GM19025 (cell line): ENCODE data around the gene PTPRR.

Source experiments
- ATAC-seq: cut with Tn5 transposase; IDR thresholded peaks from one replicate; pipeline ENCODE4 v1.9.1; 2021; ENCODE audit warnings: mild to moderate bottlenecking, low read depth, moderate library complexity; ENCODE audit not compliant: unreplicated experiment

Gene PTPRR

DNA sequence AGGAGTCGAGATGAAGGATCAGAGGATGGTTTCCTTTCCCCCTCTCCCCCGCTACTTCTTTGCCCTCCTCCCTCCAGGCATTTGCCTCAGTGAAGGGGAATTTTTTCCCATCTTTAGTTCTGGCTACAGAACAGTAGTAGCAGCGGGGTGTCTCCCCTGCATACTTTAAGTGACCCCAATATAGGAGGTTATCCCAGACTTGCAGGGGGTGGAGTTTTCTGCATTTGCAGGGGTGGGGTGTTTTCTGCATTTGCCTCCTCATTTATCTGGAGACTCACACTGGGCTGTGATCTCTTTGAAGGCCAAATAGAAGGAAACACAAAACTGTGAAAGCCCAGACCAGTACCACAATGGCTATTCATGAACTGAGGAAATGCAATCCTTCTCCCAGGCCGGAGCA is 303.1 kb downstream of the PTPRR start:
- ATAC-seq: no peak

DNA sequence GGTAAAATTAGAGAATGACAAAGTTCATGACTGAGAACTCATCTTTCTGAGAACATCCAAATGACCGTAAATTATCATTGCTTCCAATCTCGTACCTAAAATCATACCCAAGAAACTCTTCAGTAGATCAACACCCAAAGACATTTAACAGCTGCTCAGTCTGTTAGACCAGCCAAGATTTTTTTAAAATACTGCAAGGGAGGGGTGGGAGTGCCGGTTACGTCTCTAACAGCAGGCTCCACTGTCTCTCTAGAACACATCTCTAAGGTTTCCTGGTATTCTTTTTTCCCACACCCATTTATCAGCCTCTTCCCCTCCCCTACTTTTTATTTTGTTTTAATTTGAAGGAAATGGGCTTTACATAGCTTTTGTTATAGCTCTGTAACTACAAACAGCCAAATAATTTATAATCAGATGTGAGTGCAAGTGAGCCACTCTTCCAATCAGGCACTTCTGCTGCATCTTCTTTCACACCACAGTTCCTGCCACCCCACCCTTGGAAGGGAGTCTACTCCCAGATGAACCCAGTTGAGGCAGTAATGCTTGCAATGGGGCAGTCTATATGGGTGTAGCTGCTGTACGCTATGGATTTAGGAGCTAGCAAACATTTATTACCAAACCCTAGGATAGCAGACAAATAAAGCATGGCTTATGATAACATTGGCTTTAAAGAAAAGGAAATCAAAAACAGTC is 305.2 kb downstream of the PTPRR start:
- ATAC-seq: no peak

DNA sequence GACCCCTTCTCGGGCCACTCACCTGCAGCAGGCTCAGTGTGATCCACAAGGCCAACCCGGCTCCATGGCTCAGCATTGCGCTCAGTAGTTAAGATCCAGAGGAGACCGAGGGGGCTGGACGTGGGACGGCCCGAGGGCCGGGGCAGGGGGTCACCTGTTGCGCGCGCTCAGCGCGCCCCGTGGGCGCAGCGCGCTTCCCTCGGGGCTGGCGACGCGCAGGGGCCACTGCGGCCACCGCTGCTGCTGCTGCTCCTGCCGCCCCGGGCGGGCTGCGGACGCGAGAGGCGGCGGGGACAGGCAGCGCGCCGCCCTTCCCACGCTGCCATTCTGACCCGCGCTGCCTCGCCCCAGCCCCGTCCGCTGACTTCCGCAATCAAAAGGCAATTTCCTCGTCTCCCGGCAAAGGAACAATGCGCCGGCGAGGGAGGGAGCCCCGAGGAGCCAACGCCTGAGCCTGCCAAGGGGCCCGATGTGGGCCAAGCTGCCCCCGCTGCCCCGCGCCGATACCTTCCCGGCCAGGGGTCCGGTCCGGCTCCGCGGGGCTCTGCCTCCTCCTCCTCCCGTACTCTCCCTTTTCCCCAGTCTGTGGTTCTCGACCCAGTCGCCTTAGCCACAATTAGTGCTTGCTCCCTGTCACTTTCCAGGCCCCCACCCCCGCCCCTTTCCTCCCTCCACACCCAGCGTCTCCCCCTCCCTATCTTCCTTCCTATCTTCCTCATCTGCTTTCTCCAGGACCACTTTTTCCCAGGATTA is 310.6 kb downstream of the PTPRR start:
- ATAC-seq: no peak

DNA sequence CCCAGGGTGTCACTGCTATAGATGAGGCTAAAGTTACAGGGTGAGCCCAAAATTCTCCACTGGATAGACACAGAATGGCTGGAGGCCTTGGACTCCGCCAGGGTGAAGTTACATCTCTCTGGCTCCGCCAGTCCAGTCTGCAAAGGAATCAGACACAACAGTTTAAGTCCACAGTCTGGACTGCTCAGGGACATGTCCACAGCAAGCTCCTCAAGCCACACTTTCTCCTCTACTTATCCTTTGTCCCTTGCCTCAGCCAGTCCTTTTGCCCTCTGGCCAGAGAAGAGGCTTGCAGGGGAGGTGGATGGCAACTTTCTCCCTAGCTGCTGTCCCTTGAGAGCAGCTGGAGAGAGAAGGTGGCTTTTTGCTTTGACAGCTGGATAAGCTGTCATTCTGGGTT is 311.3 kb downstream of the PTPRR start:
- ATAC-seq: no peak

DNA sequence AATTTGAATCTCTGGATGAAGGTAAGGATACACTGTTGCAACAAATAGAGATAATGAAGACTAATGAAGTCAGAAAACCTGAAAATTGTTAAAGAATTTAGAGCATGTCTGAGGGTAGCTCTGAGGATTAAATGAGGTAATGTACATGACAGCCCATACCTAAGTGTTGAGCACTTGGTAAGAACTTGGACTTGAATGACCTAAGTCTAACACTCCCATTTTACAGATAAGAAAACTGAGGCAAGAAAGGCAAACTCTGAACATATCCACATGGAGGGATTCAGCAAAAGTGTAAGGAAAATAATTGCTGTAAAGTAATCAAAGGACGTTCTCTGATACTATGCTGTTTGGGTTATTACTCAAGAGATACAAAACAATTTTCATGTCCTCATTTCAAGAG is 312.4 kb downstream of the PTPRR start:
- ATAC-seq: no peak

DNA sequence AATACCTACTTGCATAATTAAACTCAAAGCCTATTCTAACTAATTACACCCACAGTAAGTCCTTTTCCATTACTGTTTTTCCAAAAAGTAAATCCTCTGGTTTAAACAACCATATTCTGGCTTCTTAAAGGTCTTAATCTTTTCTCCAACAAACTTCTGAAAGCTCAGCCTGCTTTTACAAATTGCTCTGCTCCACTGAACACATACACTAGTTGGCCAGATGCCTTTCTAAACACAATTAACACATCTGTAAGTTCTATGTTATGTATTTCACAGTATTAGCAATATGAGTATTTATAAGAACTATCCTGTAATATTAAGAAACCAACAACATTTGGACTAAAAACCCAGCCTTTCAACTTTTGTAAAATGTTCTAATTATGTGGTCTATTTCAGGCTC is 313.4 kb downstream of the PTPRR start:
- ATAC-seq: no peak

DNA sequence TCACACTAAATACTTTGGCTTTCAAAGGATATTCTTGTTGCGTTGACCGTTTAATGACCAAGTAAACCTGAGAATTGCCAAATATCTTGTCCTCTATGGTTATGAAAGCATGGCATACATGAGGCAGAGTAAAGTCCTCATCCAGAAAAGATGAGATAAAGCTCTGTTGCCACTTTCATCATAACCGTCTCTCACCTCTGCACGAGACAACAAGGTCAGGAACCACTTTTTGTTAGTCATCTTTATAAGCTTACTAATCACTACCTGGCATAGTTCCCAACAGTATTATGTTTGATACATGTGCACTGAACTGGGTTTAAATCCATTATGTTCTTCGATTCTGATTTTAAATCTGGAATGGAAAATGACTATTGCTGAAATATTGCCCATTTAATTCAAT is 314.6 kb downstream of the PTPRR start:
- no peak for ATAC-seq

DNA sequence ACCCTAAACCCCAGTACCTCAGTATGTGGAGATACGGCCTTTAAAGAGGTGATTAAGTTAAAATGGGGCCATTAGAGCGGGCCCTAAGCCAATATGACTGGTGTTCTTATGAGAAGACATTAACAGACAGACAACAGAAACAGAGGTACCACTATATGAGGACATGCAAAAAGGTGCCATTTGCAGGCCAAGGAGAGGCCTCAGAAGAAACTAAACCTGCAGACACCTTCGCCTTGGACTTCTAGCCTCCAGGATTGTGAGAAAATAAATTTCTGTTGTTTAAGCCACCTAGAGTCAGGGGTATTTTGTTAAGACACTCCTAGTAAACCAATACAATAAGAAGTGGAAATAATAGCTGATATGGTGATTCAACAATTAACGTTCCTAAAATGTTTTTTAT is 315.9 kb downstream of the PTPRR start:
- ATAC-seq: no peak

DNA sequence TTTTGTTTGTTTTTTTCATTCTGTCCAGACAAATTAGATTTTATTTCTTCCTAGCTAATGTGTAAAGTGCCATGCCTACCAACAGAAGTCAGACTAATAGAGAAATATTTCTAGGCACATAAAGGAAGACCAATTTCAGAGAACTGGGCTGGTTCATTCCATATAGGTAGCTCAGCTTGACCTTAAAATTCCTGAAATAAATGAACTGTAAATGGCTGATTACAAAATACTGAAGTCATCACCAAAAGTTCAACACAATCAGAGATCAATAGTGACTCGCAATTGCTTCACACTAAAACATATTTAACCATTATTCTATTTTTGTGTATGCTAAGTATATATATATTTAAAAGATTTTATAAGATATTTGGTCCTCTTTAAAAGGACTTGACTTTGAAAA is 317.5 kb downstream of the PTPRR start:
- ATAC-seq: no peak

DNA sequence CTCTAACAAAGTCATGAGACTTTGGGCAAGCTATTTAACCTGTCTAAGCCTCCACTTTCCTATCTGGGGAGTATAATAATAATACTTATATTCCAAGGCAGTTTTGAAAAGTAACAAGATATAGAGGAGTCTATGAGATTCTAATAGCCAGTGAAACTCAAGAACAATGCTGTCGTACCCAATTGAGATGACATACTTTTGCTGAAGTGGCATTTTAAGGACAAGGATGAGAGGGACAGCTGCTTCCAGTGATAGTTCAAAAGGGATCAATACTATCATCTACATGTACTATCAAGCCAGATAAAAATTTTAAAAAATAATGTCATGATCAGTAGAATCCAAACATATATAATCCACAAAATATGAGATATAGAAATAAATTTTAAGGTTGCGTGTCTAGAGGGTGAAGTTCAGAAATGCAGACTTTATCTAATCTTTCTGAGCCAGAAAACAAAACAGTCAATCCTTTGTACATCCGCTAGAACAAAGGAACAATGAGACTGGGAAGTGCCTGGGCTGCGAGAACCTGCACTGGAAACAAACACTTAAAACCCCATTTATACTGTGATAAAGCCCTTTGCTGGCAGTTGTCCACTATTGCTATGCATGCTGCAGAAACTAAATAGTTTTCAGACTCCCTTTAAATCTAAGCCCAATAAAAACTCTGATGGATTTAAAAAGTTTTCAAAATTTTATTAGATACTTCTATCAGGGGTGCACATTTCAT is 321.9 kb downstream of the PTPRR start:
- ATAC-seq: no peak

DNA sequence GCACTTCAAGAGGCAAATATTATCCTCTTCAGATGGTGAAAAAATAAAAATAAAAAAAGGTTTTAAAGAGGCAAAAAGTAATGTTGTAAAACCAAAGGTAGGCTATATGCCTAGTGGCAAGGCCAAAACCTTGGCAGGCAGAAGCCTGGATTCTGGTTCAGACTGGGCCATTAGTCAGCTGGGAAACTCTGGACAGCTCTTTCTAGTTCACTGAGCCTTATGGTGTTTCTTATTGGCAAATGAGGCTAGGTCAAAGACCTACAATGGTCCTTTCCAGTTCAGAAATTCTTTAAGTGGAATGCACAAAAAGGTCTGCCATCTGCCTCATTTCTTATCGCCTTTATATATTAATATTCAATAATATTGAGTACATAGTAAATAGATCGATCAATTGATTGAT is 327.9 kb downstream of the PTPRR start:
- no peak for ATAC-seq

DNA sequence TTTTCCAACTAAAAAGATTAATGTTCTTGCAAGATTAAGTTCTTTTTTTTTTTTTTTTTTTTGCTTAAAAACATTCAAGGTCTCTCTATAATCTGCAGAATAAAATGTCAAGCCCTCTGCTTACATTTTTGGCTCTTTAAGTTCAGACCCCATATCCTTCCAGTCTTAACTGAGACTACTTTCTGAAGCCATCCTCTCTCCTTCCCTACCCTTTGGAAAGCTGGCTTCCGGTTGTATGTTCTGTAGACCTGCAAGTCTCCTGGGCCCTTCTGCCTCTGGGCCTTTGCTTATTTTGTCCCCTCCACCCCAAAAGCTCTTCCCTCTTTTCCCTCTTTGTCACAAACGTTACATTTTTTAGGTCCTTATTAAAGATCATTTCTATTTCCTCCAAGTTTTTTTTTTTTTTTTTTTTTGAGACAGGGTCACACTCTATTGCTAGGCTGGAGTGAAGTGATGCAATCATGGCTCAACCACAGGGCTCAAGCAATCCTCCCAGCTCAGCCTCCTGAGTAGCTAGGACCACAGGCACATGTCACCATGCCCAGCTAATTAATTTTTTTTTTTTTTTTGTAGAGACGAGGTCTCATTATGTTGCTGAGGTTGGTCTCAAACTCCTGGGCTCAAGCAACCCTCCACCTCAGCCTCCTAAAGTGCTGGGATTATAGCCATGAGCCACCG is 329.9 kb downstream of the PTPRR start:
- ATAC-seq: no peak

DNA sequence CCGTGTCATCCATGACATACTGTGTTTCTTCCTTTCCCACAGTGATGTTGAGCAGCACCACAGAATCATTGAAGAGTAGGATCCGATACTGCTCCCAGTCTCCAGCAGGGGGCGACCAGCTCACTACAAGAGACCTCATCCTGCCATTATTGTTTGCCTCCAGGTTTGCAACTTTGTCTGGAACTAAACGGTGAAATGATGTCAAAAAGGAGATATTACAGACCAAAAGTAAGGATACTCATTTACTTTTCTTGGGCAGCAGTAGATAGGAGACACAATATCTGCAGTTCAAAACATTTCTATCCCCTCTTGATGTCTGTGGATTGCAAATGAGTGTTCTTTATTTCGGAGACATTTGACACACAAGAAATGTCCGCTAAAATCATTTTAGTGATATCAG is 330.5 kb downstream of the PTPRR start:
- ATAC-seq: no peak
